ENCODE results near the gene RHOJ. TPM values are rescaled to one million over a fixed set of nuclear protein-coding genes. Genes with fewer than 3 reads are reported as not detected.
"Not testable (repeated sequence)": the region's sequence is repeated elsewhere in the genome, so short reads cannot be mapped to it uniquely, and the experiment has no call there.

RHOJ gene
- total and polyA plus RNA-seq, 10 of the 15 experiments (the other 5 are each of a cell fraction or from before 2014, with no cell fraction given), result not detected

- TF ChIP-seq MYB (IDR thresholded peaks at IDR 0.05; ENCODE audit: borderline replicate concordance, low read depth, low read length) (no peak), GATAD2B (conservative IDR thresholded peaks at IDR 0.05; ENCODE audit: low read depth) (no peak), USF1 (IDR thresholded peaks at IDR 0.05; ENCODE audit: borderline replicate concordance, extremely low read length, insufficient read depth, low read depth, low read length) (no peak), RB1 (IDR thresholded peaks at IDR 0.05; ENCODE audit: borderline replicate concordance) (no peak)
- TF ChIP-seq, protein P1, sequence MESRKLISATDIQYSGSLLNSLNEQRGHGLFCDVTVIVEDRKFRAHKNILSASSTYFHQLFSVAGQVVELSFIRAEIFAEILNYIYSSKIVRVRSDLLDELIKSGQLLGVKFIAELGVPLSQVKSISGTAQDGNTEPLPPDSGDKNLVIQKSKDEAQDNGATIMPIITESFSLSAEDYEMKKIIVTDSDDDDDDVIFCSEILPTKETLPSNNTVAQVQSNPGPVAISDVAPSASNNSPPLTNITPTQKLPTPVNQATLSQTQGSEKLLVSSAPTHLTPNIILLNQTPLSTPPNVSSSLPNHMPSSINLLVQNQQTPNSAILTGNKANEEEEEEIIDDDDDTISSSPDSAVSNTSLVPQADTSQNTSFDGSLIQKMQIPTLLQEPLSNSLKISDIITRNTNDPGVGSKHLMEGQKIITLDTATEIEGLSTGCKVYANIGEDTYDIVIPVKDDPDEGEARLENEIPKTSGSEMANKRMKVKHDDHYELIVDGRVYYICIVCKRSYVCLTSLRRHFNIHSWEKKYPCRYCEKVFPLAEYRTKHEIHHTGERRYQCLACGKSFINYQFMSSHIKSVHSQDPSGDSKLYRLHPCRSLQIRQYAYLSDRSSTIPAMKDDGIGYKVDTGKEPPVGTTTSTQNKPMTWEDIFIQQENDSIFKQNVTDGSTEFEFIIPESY (IDR thresholded peaks at IDR 0.05), result no peak
These were observed 73.4 kb downstream of the RHOJ start (continued) for GRCh38 chr14:63277591-63278183.

- ATAC-seq; H3K9me3 ChIP-seq (replicated peaks; ENCODE audit: control insufficient read depth, insufficient read depth, low read length); POLR2A ChIA-PET; intact Hi-C loops (cut with micrococcal nuclease; ENCODE audit: unreplicated experiment); H3K36me3 ChIP-seq (ENCODE audit: control insufficient read depth in 2 of 2, insufficient read depth in 2 of 2, low read length in 1 of 2); FAIRE-seq; H3K4me2 ChIP-seq (ENCODE audit: control insufficient read depth, insufficient read depth); CTCF ChIA-PET; H2AFZ ChIP-seq (ENCODE audit: control insufficient read depth, low read depth, low read length); H3K79me2 ChIP-seq (ENCODE audit: control insufficient read depth, insufficient read depth, low read length); H3K9ac ChIP-seq (ENCODE audit: control insufficient read depth, insufficient read depth, low read length); DNase-seq (ENCODE audit: low read depth, low spot score); BruUV-seq (replicated peaks); H4K20me1 ChIP-seq (ENCODE audit: control insufficient read depth, insufficient read depth); H3K27ac ChIP-seq (ENCODE audit: control insufficient read depth, insufficient read depth); H3K4me3 ChIP-seq; H3K27me3 ChIP-seq (replicated peaks in 1 of 2; ENCODE audit: control insufficient read depth in 2 of 2, insufficient read depth in 2 of 2, low read length in 1 of 2): not testable (repeated sequence)
- 29% methylated on average over 4 of the region's 4 CpGs for WGBS (ENCODE audit: insufficient coverage, insufficient replicate concordance, low lambda C conversion rate, missing lambda C conversion rate)
- RAD21 ChIA-PET (ENCODE audit: unreplicated experiment), result interaction anchor here (1.7 kb wide), 1 partner anchor 9 kb away, joined by 4 read pairs; no protein-coding TSS in a partner anchor
- H3K4me1 ChIP-seq (ENCODE audit: control insufficient read depth, insufficient read depth, low read length), result peaks cover 13% of the 10 kb centered on the region
- in situ Hi-C loops (cut with MboI), result loop anchor here (5.0 kb wide), 1 partner anchor 1113 kb away; no protein-coding TSS in a partner anchor
- SMC1A ChIA-PET (ENCODE audit: uncharacterized antibody, unreplicated experiment), result interaction anchor here (0.6 kb wide), 1 partner anchor 1137 kb away, joined by 4 read pairs; no protein-coding TSS in a partner anchor
These were observed 75.7 kb downstream of the RHOJ start for GRCh38 chr14:63279933-63280332.
